Osteocyte (in vitro differentiated cells): ENCODE measurements around the gene ADM2. TPM values are rescaled to one million over a fixed set of nuclear protein-coding genes. Genes with fewer than 3 reads are reported as not detected.

ENCODE experiments used
- DNase-seq: peaks from one replicate; pipeline ENCODE4 v3.0.0; 2021; ENCODE audit warnings: mixed read lengths; ENCODE audit not compliant: unreplicated experiment; ENCODE audit errors: extremely low spot score
- H3K27ac Mint-ChIP-seq: one replicate; pipeline ENCODE4 v1.8.0; 2021; ENCODE audit warnings: mild to moderate bottlenecking, mixed read lengths; ENCODE audit not compliant: unreplicated experiment
- H3K27me3 Mint-ChIP-seq: one replicate; pipeline ENCODE4 v1.8.0; 2021; ENCODE audit warnings: mixed read lengths; ENCODE audit not compliant: unreplicated experiment
- H3K36me3 Mint-ChIP-seq: one replicate; pipeline ENCODE4 v1.8.0; 2021; ENCODE audit warnings: mixed read lengths; ENCODE audit not compliant: unreplicated experiment
- H3K4me1 Mint-ChIP-seq: one replicate; pipeline ENCODE4 v1.8.0; 2021; ENCODE audit warnings: mixed read lengths; ENCODE audit not compliant: unreplicated experiment
- H3K4me3 Mint-ChIP-seq: one replicate; pipeline ENCODE4 v1.8.0; 2021; ENCODE audit warnings: mild to moderate bottlenecking, moderate library complexity, mixed read lengths; ENCODE audit not compliant: unreplicated experiment
- H3K9me3 Mint-ChIP-seq: one replicate; pipeline ENCODE4 v1.8.0; 2021; ENCODE audit warnings: mixed read lengths; ENCODE audit not compliant: unreplicated experiment
- total RNA-seq: library from RNA; stranded (reverse); gene quantifications from 2 replicates; pipeline ENCODE4 v1.2.1, GENCODE V29; 2021
- TF ChIP-seq, protein P1 (sequence below): fragments of 200-600 bp; sonication (generic); IDR thresholded peaks from 2 replicates; pipeline ENCODE4 v1.5.0; 2021; ENCODE audit warnings: antibody characterized with exemption, mild to moderate bottlenecking, moderate library complexity

ADM2 gene
- total RNA-seq, 1 donor from 2014 or later: 21.1 TPM

DNA sequence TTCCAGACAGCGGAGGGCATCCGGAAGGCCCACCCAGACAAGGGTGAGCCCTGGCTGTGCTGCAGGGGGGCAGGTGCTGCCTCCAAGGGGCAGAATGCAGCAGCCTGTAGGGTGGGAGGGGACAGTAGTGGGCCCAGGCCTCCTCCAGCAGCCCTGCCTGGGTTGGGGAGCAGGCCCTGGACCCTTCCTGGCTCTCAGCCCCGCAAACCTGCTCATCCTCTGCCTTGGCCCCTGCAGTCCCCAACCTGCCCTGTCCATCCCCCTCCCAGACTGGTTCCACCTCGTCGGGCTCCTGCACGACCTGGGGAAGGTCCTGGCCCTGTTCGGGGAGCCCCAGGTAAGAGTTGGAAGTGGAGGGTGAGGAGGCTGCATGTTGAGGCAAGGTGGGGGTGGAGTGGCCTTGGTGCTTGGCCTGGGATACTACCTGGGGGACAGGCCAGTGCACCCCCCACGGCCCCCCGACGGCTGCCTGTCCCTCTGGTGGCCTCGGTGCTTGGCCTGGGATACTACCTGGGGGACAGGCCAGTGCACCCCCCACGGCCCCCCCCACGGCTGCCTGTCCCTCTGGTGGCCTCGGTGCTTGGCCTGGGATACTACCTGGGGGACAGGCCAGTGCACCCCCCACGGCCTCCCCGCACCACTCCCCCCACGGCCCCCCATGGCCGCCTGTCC is 6.8 kb downstream of the ADM2 start:
- H3K4me1 Mint-ChIP-seq: peaks cover 10% of the 10 kb centered on the region
- DNase-seq: no peak
- H3K36me3 Mint-ChIP-seq: peaks cover 2% of the 10 kb centered on the region
- H3K9me3 Mint-ChIP-seq: no peaks in the 10 kb centered on the region
- no peak overlapping the region for H3K4me3 Mint-ChIP-seq
- no peak overlapping the region for H3K27ac Mint-ChIP-seq
- H3K27me3 Mint-ChIP-seq: no peaks in the 10 kb centered on the region
- TF ChIP-seq, protein P1, sequence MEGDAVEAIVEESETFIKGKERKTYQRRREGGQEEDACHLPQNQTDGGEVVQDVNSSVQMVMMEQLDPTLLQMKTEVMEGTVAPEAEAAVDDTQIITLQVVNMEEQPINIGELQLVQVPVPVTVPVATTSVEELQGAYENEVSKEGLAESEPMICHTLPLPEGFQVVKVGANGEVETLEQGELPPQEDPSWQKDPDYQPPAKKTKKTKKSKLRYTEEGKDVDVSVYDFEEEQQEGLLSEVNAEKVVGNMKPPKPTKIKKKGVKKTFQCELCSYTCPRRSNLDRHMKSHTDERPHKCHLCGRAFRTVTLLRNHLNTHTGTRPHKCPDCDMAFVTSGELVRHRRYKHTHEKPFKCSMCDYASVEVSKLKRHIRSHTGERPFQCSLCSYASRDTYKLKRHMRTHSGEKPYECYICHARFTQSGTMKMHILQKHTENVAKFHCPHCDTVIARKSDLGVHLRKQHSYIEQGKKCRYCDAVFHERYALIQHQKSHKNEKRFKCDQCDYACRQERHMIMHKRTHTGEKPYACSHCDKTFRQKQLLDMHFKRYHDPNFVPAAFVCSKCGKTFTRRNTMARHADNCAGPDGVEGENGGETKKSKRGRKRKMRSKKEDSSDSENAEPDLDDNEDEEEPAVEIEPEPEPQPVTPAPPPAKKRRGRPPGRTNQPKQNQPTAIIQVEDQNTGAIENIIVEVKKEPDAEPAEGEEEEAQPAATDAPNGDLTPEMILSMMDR: no peak

DNA sequence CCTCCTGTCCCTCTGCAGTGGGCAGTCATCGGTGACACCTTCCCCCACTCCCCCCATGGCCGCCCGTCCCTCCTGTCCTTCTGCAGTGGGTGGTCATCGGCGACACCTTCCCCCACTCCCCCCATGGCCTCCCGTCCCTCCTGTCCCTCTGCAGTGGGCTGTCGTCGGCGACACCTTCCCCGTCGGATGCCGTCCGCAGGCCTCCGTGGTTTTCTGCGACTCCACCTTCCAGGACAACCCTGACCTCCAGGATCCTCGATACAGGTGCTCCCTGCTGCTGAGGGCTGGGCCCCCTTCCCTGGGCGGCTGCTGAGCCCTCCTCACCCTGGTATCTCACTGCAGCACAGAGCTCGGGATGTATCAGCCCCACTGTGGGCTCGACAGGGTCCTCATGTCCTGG is 7.5 kb downstream of the ADM2 start:
- no peak overlapping the region for H3K27ac Mint-ChIP-seq
- H3K4me1 Mint-ChIP-seq: peaks cover 9% of the 10 kb centered on the region
- H3K36me3 Mint-ChIP-seq: peaks cover 2% of the 10 kb centered on the region
- TF ChIP-seq, protein P1: no peak
- H3K4me3 Mint-ChIP-seq: no peak overlapping the region
- H3K9me3 Mint-ChIP-seq: no peaks in the 10 kb centered on the region
- no peak for DNase-seq
- no peaks in the 10 kb centered on the region for H3K27me3 Mint-ChIP-seq

DNA sequence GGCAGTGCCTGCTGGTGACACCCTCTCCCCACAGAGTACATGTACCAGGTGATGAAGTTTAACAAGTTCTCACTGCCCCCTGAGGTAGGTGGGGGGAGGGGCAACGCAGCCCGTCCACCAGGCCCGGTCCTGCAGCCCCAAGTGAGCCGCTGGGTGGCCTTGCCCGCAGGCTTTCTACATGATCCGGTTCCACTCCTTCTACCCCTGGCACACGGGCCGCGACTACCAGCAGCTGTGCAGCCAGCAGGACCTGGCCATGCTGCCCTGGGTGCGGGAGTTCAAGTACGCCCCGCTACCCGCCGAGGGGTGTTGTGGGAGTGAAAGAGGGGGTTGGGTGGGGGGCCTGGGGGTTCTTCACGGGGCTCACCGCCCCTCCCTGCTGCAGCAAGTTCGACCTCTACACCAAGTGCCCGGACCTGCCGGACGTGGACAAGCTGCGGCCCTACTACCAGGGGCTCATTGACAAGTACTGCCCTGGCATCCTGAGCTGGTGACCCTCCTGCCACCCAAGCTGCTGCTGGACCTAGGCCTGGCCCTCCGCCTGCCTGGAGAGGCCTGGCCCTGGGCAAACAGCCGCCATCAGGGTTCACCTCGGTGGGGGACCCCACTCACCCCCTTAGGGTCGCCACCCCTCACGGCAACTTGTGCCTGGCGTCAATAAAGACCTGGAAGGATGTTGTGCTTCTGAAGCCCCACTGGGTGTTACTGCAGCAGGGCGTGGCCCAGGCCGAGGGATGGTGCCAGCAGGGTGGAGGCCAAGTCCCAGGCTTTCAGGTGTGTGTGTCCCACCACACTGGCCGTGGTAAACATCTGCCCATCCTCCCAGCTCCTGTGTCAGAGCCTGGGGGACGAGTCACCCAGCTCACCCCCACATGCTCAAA is 8.3 kb downstream of the ADM2 start:
- Mint-ChIP-seq H3K27ac (no peak overlapping the region), H3K27me3 (no peaks in the 10 kb centered on the region), H3K4me3 (no peak overlapping the region), H3K9me3 (no peaks in the 10 kb centered on the region), H3K4me1 (peaks cover 9% of the 10 kb centered on the region), H3K36me3 (no peaks in the 10 kb centered on the region)
- TF ChIP-seq, protein P1: no peak
- no peak for DNase-seq

DNA sequence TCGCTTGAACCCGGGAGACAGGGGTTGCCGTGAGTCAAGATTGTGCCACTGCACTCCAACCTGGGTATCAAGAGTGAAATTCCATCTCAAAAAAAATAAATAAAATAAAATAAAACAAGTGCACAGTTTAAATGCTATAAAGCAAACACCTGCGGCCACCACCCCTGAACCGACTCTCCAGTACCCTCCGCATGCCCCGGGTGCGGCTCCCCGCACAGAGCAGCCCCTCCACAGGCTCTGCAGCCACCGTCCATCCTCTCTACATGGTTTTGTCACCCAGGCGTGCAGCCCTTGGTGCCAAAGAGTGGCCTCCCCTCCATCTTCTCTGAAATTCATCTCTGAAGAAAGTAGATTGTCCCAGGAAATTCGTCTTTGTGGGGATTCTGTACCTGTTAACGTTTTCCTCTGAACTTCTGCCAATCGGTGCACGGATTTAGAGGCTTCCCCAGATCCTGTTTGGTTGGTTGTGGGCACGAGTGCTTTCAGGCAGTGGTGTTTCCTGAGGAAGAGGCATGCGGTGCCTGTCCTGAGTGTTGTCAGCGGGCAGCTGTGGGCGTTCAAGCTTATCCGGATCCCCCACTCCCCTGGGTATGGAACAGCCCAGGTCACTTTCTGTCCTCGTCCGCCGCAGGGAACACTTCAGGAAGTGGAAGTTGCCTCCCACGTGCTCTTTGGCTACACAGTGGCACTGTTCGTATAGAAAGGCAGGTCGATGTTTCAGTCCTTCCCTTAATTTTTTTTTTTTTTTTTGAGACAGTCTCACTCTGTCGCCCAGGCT is 9.4 kb downstream of the ADM2 start:
- Mint-ChIP-seq H3K9me3 (no peaks in the 10 kb centered on the region), H3K4me1 (peaks cover 9% of the 10 kb centered on the region), H3K36me3 (no peaks in the 10 kb centered on the region), H3K27ac (no peak overlapping the region), H3K4me3 (no peak overlapping the region), H3K27me3 (no peaks in the 10 kb centered on the region)
- TF ChIP-seq, protein P1: no peak
- DNase-seq: no peak
